Measurements from ENCODE around the gene LYRM9.
"Not testable (repeated sequence)": the region's sequence is repeated elsewhere in the genome, so short reads cannot be mapped to it uniquely, and the experiment has no call there.

The LYRM9 gene

GRCh38 chr17:27832831-27833230 lies 60.3 kb downstream of the LYRM9 start:
- Histone ChIP-seq H3K4me3 (no peak overlapping the region), H3K9ac (ENCODE audit: insufficient read length) (no peak overlapping the region), H3K36me3 (ENCODE audit: insufficient read depth, low read length) (no peaks in the 10 kb centered on the region), H3K27ac (no peak overlapping the region), H3K9me3 (ENCODE audit: low read depth, low read length) (no peaks in the 10 kb centered on the region)
- DNase-seq (ENCODE audit: low read depth, low spot score), result no peak
- TF ChIP-seq EZH2 (IDR thresholded peaks at IDR 0.05) (no peak), POLR2AphosphoS5 (IDR thresholded peaks at IDR 0.05; ENCODE audit: borderline replicate concordance, low read depth, low read length) (no peak), FOXP2 (optimal IDR thresholded peaks at IDR 0.05; ENCODE audit: control extremely low read depth, extremely low read length, insufficient read depth) (no peak)

GRCh38 chr17:27829888-27830287 lies 63.3 kb downstream of the LYRM9 start:
- not testable (repeated sequence) for H3K9ac ChIP-seq (ENCODE audit: insufficient read length); DNase-seq (ENCODE audit: low read depth, low spot score); H3K36me3 ChIP-seq (ENCODE audit: insufficient read depth, low read length); H3K27ac ChIP-seq; H3K9me3 ChIP-seq (ENCODE audit: low read depth, low read length); H3K4me3 ChIP-seq

GRCh38 chr17:27829143-27829711 lies 63.9 kb downstream of the LYRM9 start:
- H3K9me3 ChIP-seq (ENCODE audit: low read depth, low read length); H3K27ac ChIP-seq; H3K36me3 ChIP-seq (ENCODE audit: insufficient read depth, low read length); DNase-seq (ENCODE audit: low read depth, low spot score); H3K4me3 ChIP-seq; H3K9ac ChIP-seq (ENCODE audit: insufficient read length): not testable (repeated sequence)

Measured in SK-N-MC (cell line).